Measurements from ENCODE around the gene THAP7. TPM values are rescaled to one million over a fixed set of nuclear protein-coding genes. Genes with fewer than 3 reads are reported as not detected.

The THAP7 gene
- polyA plus RNA-seq, 1 donor (not counting 4 experiments of a cell fraction or from before 2014, with no cell fraction given) = 10.4 TPM

DNA sequence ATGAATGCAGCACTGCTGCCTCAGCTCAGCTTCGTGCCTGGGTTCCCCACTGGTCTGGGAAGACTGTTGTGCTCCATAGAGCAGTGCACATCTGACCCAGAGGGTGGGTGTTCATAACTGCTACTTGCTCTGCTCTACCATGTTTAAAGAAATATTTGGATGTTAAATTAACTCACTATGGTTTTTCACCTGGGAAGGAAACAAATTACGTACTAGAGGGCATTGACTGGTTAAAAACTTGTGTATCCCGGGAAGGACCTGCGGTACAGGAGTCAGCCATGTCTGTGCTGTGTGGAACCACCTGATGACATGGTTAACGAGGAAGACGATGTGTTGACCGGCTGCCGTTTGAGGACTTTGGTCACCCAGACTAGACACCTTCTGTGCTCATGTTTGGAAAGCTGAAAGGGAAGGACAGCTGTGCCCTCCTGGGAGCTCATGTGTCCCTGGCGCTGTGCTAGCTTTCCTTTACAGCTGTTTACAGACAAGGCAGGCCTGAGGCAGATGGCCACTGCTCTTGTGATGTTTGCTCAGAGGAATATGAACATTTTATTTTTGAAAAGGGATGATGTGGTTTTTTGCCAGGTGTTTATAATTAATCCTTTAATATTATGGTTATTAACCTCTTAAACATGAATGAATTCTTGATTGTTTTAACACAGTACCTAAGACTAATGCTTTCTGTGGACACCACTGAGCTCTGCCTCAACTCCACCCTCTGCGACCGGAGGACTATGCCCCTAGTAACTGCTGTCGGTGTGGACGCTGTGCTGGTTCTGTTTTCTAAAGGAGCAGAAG is 49.2 kb downstream of the THAP7 start:
- H3K9me1 ChIP-seq (ENCODE audit: control insufficient read depth, extremely low read depth, insufficient read depth, low read length) = no peaks in the 10 kb centered on the region
- FAIRE-seq (no peak), DNase-seq (ENCODE audit: low read depth, low spot score) (no peak)
- H4K20me1 ChIP-seq (ENCODE audit: control insufficient read depth, extremely low read depth, insufficient read depth, low read length) = no peaks in the 10 kb centered on the region
- H3K4me2 ChIP-seq (ENCODE audit: control insufficient read depth, extremely low read depth, insufficient read depth, low read depth, low read length) = no peak overlapping the region
- no peaks in the 10 kb centered on the region for H3K9me3 ChIP-seq (ENCODE audit: control insufficient read depth, low read depth, low read length)
- dilution Hi-C loops (cut with MboI; ENCODE audit: extremely low pct_ligation_motif_present, low sequenced_read_pairs) = no loop called here
- no peak overlapping the region for H3K4me3 ChIP-seq (ENCODE audit: control insufficient read depth in 2 of 3, extremely low read depth in 1 of 3, insufficient read depth in 2 of 3, low read depth in 1 of 3, low read length in 3 of 3)
- no peak overlapping the region for H2AFZ ChIP-seq (ENCODE audit: control insufficient read depth, low read length)
- TF ChIP-seq, protein P1, sequence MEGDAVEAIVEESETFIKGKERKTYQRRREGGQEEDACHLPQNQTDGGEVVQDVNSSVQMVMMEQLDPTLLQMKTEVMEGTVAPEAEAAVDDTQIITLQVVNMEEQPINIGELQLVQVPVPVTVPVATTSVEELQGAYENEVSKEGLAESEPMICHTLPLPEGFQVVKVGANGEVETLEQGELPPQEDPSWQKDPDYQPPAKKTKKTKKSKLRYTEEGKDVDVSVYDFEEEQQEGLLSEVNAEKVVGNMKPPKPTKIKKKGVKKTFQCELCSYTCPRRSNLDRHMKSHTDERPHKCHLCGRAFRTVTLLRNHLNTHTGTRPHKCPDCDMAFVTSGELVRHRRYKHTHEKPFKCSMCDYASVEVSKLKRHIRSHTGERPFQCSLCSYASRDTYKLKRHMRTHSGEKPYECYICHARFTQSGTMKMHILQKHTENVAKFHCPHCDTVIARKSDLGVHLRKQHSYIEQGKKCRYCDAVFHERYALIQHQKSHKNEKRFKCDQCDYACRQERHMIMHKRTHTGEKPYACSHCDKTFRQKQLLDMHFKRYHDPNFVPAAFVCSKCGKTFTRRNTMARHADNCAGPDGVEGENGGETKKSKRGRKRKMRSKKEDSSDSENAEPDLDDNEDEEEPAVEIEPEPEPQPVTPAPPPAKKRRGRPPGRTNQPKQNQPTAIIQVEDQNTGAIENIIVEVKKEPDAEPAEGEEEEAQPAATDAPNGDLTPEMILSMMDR (optimal IDR thresholded peaks at IDR 0.05 in 1 of 3, IDR thresholded peaks at IDR 0.05 in 1 of 3, conservative IDR thresholded peaks at IDR 0.05 in 1 of 3; ENCODE audit: extremely low read depth in 1 of 3, insufficient read depth in 2 of 3, low read length in 3 of 3) = no peak
- no peak for TF ChIP-seq EZH2 (IDR thresholded peaks at IDR 0.05; ENCODE audit: low read length)
- peaks cover 56% of the 10 kb centered on the region for H3K4me1 ChIP-seq (ENCODE audit: control insufficient read depth, extremely low read depth, insufficient read depth, low read length)
- peaks cover 7 to 39% of the 10 kb centered on the region in 2 experiments for H3K36me3 ChIP-seq (ENCODE audit: control insufficient read depth in 2 of 2, extremely low read depth in 1 of 2, insufficient read depth in 2 of 2, low read length in 2 of 2)
- H3K27me3 ChIP-seq (ENCODE audit: control insufficient read depth, extremely low read depth, insufficient read depth, low read length) = no peaks in the 10 kb centered on the region
- H3K9ac ChIP-seq (ENCODE audit: control insufficient read depth, extremely low read depth, insufficient read depth, low read length) = peak overlapping the region; percentile 15
- peak overlapping the region; percentile 88 for H3K27ac ChIP-seq (ENCODE audit: control insufficient read depth, insufficient read depth, low read length)
- H3K79me2 ChIP-seq (ENCODE audit: control insufficient read depth, insufficient read depth, low read length) = peaks cover 50% of the 10 kb centered on the region

DNA sequence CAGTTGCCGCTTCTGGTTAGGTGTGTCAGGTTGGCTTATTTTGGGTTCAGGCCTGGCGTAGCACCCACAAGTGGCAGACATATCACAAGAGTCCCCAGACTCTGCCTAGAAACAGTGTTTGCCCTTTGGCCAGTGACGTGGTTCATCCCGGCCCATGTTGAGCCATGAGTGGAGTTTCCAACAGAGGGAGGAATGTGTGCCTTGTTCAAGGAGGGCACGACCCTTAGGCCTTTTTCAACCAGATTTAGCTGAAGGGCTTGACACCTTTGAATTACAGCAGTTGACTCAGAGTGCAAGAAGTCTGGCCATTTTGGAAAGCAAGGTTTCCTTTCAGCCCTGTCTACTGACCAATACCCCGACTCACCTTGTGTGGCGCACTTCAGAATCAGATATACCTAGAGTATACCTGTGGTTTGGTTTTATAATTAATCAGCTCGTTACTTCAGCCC is 50.0 kb downstream of the THAP7 start:
- no peak overlapping the region for H3K4me2 ChIP-seq (ENCODE audit: control insufficient read depth, extremely low read depth, insufficient read depth, low read depth, low read length)
- H3K9me3 ChIP-seq (ENCODE audit: control insufficient read depth, low read depth, low read length) = no peaks in the 10 kb centered on the region
- H3K79me2 ChIP-seq (ENCODE audit: control insufficient read depth, insufficient read depth, low read length) = peaks cover 58% of the 10 kb centered on the region
- no peaks in the 10 kb centered on the region for H3K9me1 ChIP-seq (ENCODE audit: control insufficient read depth, extremely low read depth, insufficient read depth, low read length)
- peaks cover 53% of the 10 kb centered on the region for H3K4me1 ChIP-seq (ENCODE audit: control insufficient read depth, extremely low read depth, insufficient read depth, low read length)
- no peak overlapping the region for H3K4me3 ChIP-seq (ENCODE audit: control insufficient read depth in 2 of 3, extremely low read depth in 1 of 3, insufficient read depth in 2 of 3, low read depth in 1 of 3, low read length in 3 of 3)
- DNase-seq (ENCODE audit: low read depth, low spot score) (no peak), FAIRE-seq (no peak)
- H3K9ac ChIP-seq (ENCODE audit: control insufficient read depth, extremely low read depth, insufficient read depth, low read length) = no peak overlapping the region
- dilution Hi-C loops (cut with MboI; ENCODE audit: extremely low pct_ligation_motif_present, low sequenced_read_pairs) = no loop called here
- no peaks in the 10 kb centered on the region for H4K20me1 ChIP-seq (ENCODE audit: control insufficient read depth, extremely low read depth, insufficient read depth, low read length)
- no peaks in the 10 kb centered on the region for H3K27me3 ChIP-seq (ENCODE audit: control insufficient read depth, extremely low read depth, insufficient read depth, low read length)
- no peak for TF ChIP-seq EZH2 (IDR thresholded peaks at IDR 0.05; ENCODE audit: low read length)
- TF ChIP-seq, protein P1 (optimal IDR thresholded peaks at IDR 0.05 in 1 of 3, IDR thresholded peaks at IDR 0.05 in 1 of 3, conservative IDR thresholded peaks at IDR 0.05 in 1 of 3; ENCODE audit: extremely low read depth in 1 of 3, insufficient read depth in 2 of 3, low read length in 3 of 3) = no peak
- no peak overlapping the region for H2AFZ ChIP-seq (ENCODE audit: control insufficient read depth, low read length)
- H3K36me3 ChIP-seq (ENCODE audit: control insufficient read depth in 2 of 2, extremely low read depth in 1 of 2, insufficient read depth in 2 of 2, low read length in 2 of 2) = peaks cover 7 to 40% of the 10 kb centered on the region in 2 experiments
- H3K27ac ChIP-seq (ENCODE audit: control insufficient read depth, insufficient read depth, low read length) = no peak overlapping the region
